Activated CD4-positive, alpha-beta T cell treated with anti-CD3 and anti-CD28 coated beads, Interleukin-2, amount 10 ng/mL, durations not matched to agents 24 days and 14 days (primary cell): ENCODE measurements around the gene TMEM18. TPM values are rescaled to one million over a fixed set of nuclear protein-coding genes. Genes with fewer than 3 reads are reported as not detected.

ENCODE experiments used
- DNase-seq: peaks from one replicate; pipeline ENCODE4 v3.0.0; 2022
- H3K27ac Mint-ChIP-seq: one replicate; pipeline ENCODE4 v1.8.0; 2022; ENCODE audit warnings: mild to moderate bottlenecking, mixed read lengths
- H3K27me3 Mint-ChIP-seq: one replicate; pipeline ENCODE4 v1.8.0; 2022; ENCODE audit warnings: mixed read lengths
- H3K36me3 Mint-ChIP-seq: one replicate; pipeline ENCODE4 v1.8.0; 2022; ENCODE audit warnings: low read depth, mild to moderate bottlenecking, mixed read lengths
- H3K4me1 Mint-ChIP-seq: one replicate; pipeline ENCODE4 v1.8.0; 2021; ENCODE audit warnings: mixed read lengths
- H3K4me3 Mint-ChIP-seq: one replicate; pipeline ENCODE4 v1.8.0; 2022; ENCODE audit warnings: mild to moderate bottlenecking, moderate library complexity, mixed read lengths
- H3K9me3 Mint-ChIP-seq: one replicate; pipeline ENCODE4 v1.8.0; 2021; ENCODE audit warnings: mixed read lengths
- intact Hi-C: fragments of 100-400 bp; cut with micrococcal nuclease; formaldehyde crosslinking; loops from one replicate; pipeline ENCODE4 v1.15.1; 2023
- total RNA-seq: library from RNA; stranded (reverse); gene quantifications from 2 replicates; pipeline ENCODE4 v1.2.3, GENCODE V29; 2022

Gene TMEM18
- total RNA-seq, 1 donor from 2014 or later, result 21.5 TPM

DNA sequence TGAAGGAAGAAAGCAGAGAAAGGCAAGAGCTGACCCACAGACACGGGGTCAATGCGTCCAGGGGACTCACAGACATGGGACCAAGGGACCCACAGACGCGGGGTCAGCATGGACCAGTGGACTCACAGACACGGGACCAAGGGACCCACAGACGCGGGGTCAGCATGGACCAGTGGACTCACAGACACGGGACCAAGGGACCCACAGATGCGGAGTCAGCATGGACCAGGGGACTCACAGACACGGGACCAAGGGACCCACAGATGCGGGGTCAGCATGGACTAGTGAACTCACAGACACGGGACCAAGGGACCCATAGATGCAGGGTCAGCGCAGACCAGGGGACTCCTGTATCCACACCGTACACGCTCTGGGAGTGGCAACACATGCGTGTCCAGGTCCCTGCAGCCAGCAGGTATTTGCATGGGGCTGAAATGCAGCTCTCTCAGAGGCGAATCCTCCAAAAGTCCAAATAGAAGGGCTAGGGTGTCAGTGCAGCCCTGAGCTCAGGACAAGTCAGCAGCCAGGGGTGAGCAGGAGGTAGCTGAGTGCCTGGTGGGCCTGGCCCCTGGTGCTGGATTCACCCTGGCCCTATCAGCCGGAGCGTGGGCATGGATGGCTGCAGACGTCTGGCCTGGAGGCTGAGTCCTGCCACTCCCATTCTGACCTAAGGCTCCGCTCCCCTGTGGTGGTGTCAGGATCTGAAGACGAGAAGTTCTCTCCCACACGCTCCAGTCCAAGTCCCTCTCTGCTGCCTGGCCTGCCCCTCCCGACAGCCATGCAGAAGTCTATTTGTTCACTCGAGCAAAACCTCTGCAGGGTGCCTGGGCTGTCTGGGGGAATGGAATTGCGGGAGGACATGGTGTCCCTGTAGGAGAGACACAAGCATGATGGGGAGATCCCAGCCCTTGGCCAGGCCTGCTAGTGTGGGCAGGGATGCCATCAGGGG lies 28.5 kb downstream of the TMEM18 start:
- no peak overlapping the region for H3K27ac Mint-ChIP-seq
- peak; percentile 33 for DNase-seq
- peaks cover 3% of the 10 kb centered on the region for H3K4me1 Mint-ChIP-seq
- intact Hi-C loops, result no loop called here
- H3K27me3 Mint-ChIP-seq, result peaks cover 4% of the 10 kb centered on the region
- H3K36me3 Mint-ChIP-seq, result no peaks in the 10 kb centered on the region
- H3K9me3 Mint-ChIP-seq, result no peaks in the 10 kb centered on the region
- no peak overlapping the region for H3K4me3 Mint-ChIP-seq

DNA sequence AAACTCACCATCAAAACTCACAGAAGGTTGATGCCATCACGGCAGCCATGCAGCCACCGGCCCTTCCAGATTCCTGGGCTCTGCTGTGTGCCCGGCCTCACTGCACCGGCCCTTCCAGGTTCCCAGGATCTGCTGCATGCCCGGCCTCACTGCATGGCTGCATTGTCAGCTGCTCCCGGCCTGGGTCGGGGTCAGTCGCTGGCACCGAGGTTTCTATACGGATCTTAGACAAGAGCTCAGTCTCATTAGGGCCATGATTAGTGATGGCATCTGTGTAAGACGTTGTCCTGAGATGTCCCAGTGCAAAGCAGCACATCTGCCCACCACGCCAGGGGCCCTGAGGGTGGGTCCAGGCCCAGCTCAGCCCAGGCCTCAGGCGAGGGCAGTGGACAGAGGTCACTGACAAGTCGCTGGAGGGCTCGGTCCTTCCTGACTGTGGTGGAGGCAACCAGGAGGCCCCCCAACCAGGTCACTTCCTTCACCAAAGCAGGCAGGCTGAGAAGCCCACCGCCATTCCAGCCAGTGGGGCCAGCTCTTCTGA lies 29.4 kb downstream of the TMEM18 start:
- intact Hi-C loops, result no loop called here
- H3K4me3 Mint-ChIP-seq, result no peak overlapping the region
- H3K36me3 Mint-ChIP-seq, result no peaks in the 10 kb centered on the region
- no peaks in the 10 kb centered on the region for H3K9me3 Mint-ChIP-seq
- peak; percentile 39 for DNase-seq
- H3K27ac Mint-ChIP-seq, result no peak overlapping the region
- H3K27me3 Mint-ChIP-seq, result peaks cover 4% of the 10 kb centered on the region
- H3K4me1 Mint-ChIP-seq, result peaks cover 2% of the 10 kb centered on the region

DNA sequence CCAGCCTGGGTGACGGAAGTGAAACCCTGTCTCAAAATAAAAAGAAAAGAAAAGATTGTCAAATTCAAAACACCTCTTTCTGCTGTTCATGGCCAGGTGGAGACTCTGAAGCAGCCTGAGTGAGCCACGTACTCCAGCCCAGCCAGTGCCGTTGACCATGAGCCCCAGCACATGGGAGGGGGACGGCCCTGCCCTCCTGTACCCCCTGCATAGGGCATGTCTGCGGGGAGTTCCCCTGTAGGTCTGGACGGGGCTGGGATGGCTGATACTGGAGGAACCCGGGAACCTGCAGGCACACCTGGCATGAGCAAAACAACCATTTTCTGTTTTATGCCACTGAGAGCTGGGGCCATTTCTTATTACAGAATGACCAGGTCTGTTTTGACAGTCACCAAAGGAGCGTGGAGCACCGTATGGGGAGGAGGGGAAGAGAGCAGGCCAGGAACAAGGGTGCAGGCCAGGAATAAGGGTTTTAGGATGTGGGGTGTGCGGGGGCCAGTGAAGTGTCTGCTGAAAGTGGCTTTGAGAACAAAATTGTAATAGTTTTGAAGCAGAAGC lies 30.1 kb downstream of the TMEM18 start:
- intact Hi-C loops, result no loop called here
- H3K27me3 Mint-ChIP-seq, result peaks cover 4% of the 10 kb centered on the region
- peak; percentile 48 for DNase-seq
- no peaks in the 10 kb centered on the region for H3K9me3 Mint-ChIP-seq
- no peak overlapping the region for H3K27ac Mint-ChIP-seq
- no peak overlapping the region for H3K4me3 Mint-ChIP-seq
- no peaks in the 10 kb centered on the region for H3K4me1 Mint-ChIP-seq
- H3K36me3 Mint-ChIP-seq, result no peaks in the 10 kb centered on the region

DNA sequence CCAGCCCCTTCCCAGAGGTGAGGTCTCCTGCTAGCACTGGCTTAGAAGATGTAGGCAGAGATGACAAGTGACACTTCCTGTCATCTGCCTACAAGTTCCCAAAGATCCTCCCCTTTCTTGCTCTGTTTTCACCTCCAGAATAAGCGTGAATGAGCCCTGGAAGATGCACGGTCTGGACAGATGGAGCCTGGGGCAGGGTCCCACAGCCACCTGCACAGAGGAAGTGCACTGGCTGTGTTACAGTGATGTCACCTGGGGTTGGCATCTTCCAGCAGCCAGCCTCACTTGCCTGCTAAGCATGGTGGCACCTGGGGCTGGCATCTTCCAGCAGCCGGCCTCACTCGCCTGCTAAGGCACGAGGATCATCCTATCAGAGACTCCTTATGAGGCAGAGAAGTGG lies 32.3 kb downstream of the TMEM18 start:
- Mint-ChIP-seq H3K27ac (no peak overlapping the region), H3K9me3 (no peaks in the 10 kb centered on the region), H3K4me1 (no peaks in the 10 kb centered on the region), H3K4me3 (no peak overlapping the region), H3K36me3 (no peaks in the 10 kb centered on the region), H3K27me3 (peaks cover 4% of the 10 kb centered on the region)
- DNase-seq, result no peak
- intact Hi-C loops, result no loop called here

DNA sequence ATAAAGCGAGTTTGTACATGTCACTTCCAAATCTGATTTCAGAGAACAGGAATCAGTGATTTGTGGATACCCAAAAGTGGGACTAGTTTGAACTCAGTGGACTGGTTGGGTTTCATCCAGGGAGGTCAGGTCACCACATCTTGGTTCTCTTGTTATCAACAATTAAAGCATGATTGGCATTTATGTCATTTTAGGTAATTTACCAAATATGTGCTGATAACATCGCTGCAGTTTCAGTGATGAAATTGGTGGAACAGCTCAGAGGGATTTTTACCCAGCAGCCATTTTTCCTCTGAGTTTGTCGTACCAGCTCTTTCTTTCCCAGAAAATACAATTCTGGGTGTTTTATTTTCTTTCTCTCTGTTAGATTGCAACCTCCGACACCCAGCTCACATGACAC lies 33.4 kb downstream of the TMEM18 start:
- no peaks in the 10 kb centered on the region for H3K9me3 Mint-ChIP-seq

DNA sequence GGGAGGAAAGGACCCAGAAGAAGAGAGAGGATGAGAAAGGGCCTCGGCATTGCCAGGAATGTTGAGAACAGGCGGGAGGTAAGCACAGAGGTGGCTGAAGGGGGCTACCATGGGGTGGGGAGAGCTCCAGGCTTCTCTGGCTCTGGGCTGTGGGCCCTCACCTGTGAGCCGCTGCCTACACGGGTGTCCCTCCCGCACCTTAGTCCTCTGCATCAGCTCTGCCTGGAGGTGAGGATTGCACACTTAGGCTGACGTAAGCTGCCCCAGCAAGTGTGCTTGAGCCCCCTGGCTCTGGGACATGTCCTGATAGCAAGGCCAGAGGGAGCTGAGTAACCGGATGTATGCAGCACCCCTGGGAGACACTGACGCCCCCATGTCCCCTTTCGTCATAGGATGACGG lies 33.9 kb downstream of the TMEM18 start:
- H3K36me3 Mint-ChIP-seq, result no peaks in the 10 kb centered on the region
- H3K27me3 Mint-ChIP-seq, result peaks cover 4% of the 10 kb centered on the region
- DNase-seq, result no peak
- intact Hi-C loops, result no loop called here
- no peak overlapping the region for H3K4me3 Mint-ChIP-seq
- no peak overlapping the region for H3K27ac Mint-ChIP-seq
- H3K4me1 Mint-ChIP-seq, result no peaks in the 10 kb centered on the region
- H3K9me3 Mint-ChIP-seq, result no peaks in the 10 kb centered on the region

More for the DNA sequence above, 33.4 kb downstream of the TMEM18 start:
- Mint-ChIP-seq H3K36me3 (no peaks in the 10 kb centered on the region), H3K27me3 (peaks cover 4% of the 10 kb centered on the region), H3K27ac (no peak overlapping the region), H3K4me3 (no peak overlapping the region), H3K4me1 (no peaks in the 10 kb centered on the region)
- intact Hi-C loops, result no loop called here
- no peak for DNase-seq

DNA sequence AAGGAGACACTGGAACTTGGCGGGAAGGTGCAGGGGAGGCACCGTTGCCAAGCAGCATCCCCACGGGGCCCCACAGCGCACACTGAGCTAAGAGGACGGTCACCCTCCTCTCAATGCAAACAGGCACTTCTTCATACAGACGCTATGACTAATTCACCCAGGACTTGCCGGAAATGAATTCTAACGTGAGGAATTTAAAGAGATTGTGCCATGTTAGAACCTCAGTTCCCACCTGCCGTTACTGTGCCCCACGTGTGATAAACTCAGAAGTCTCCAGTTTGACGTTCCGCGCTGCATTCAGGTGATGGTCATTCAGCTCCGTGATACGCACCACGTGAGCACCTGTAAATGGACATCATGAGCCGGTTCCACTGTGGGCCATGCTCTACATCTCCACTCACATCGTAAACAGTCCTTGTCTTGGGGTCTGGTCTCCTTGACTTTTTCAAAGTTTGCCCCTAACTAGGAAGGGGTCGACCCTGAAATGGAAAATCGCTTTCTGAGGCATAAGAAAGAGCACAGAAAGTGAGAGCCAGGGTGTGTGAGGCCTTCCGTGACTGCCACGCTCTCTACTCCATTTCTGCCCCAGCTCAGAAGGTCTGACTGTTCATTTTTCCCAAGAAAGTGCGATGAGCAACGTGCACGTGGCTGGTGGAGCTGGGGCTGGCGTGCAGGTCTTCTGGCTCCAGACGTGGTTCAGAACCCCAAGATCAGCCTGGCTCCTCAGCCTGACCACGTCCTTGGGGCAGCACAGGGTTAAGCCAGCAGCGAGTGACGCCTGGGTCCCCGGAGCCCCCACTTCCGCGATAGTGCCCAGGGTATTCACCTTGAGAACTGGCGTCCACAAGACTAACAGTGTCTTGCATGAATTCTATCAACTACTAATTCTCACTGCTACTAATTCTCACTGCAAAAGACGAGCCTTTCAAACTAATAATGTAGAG lies 35.1 kb downstream of the TMEM18 start:
- Mint-ChIP-seq H3K27me3 (peaks cover 4% of the 10 kb centered on the region), H3K4me3 (no peak overlapping the region), H3K27ac (no peak overlapping the region), H3K9me3 (no peaks in the 10 kb centered on the region), H3K36me3 (no peaks in the 10 kb centered on the region), H3K4me1 (no peaks in the 10 kb centered on the region)
- DNase-seq, result peak; percentile 43
- intact Hi-C loops, result no loop called here

DNA sequence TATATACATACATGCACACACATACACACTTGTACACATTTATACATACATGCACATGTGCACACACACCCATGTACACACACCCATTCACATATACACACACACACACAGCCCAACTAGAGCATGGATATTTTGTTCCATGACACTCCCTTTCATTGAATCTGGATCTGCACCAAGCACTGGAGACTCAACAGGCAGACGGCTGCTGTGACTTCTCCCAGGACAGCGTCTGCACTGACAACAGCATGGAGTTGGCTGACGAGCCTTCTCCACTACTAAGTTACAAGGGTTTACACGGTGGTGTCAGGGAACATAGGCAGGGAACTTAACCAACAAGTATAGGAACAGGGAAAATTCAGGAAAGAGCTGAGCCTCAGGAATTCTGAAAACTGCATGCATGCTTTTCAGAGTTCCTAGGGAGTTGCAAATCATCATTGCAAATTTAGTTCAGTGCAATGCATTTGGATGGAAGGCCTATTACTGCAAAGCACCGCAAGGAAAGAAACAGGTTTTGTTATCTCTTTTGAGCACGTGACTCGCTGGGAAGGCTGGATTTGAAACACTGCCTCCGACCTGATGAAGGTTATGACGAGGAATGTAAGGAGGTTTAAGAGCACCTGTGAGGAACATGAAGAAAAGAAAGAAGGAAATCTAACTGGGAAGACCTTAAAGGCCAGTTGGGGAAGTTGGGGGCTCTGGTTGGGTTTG lies 35.9 kb downstream of the TMEM18 start:
- no peak overlapping the region for H3K4me3 Mint-ChIP-seq
- peaks cover 6% of the 10 kb centered on the region for H3K27me3 Mint-ChIP-seq
- H3K4me1 Mint-ChIP-seq, result peaks cover 2% of the 10 kb centered on the region
- no peaks in the 10 kb centered on the region for H3K9me3 Mint-ChIP-seq
- H3K36me3 Mint-ChIP-seq, result no peaks in the 10 kb centered on the region
- H3K27ac Mint-ChIP-seq, result no peak overlapping the region
- peak; percentile 29 for DNase-seq
- intact Hi-C loops, result no loop called here

DNA sequence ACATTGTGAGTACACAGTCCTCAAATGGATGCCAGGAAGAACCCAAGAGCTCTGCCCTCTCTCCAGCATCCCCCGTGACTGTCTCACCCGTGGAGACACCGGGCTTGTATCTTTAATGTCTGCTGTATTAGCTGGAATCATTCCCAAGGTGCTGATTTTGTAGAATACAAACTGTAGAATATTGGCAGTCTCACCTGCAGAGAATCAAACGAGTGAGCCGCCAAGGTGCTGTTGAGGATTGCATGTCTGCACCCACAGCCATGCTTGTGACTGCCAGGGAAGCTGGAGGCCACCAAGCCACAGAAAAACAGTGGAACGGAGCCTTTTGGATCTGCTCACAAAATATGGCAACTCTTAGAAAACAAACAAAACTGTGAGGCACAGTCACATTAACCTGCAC lies 37.5 kb downstream of the TMEM18 start:
- H3K4me1 Mint-ChIP-seq, result peaks cover 2% of the 10 kb centered on the region
- H3K9me3 Mint-ChIP-seq, result no peaks in the 10 kb centered on the region
- DNase-seq, result peak; percentile 47
- intact Hi-C loops, result loop anchor here (5.0 kb wide), 1 partner anchor 107 kb away; no protein-coding TSS in a partner anchor
- H3K27me3 Mint-ChIP-seq, result peaks cover 6% of the 10 kb centered on the region
- H3K27ac Mint-ChIP-seq, result no peak overlapping the region
- no peaks in the 10 kb centered on the region for H3K36me3 Mint-ChIP-seq
- H3K4me3 Mint-ChIP-seq, result no peak overlapping the region

DNA sequence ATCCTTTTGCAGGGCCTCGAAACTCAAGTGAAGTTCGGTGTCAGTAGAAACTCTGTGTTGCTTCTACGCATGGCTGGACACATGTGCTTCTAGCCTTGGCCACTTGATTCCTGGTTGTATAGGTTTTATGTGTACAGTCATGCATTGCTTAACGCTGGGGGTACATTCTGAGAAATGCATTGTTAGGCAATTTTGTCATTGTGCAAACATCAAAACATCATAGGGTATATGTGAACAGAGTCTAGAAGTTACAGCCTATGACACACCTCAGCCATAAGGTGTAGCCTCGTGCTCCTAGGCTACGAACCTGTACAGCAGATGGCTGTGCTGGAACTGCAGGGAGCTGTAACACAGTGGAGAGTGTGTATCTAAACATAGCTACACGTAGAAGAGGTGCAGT lies 39.4 kb downstream of the TMEM18 start:
- no peak for DNase-seq
- intact Hi-C loops, result loop anchor here (1.0 to 5.0 kb wide), 2 partner anchors 106 to 392 kb away; no protein-coding TSS in a partner anchor
- Mint-ChIP-seq H3K4me3 (no peak overlapping the region), H3K4me1 (peaks cover 2% of the 10 kb centered on the region), H3K27ac (no peak overlapping the region), H3K9me3 (no peaks in the 10 kb centered on the region), H3K36me3 (no peaks in the 10 kb centered on the region), H3K27me3 (peaks cover 10% of the 10 kb centered on the region)

DNA sequence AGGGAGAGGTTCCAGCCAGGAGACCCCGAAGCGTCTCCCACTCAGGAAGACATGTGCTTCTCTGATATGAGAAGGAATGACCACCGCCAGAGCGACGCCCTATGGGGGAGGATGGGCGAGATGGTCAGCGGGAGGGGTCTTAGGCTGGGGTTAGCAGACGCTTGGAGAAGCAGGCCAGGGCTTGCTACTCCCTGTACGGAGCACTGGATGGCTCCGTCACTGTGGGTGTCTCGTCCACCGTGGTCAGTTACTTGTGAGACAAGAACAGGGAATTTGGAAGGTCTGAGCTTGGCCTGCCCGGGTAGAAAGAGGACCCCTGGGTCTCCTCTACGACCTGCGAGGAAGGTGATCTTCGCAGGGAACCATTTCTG lies 39.8 kb downstream of the TMEM18 start:
- no peak overlapping the region for H3K4me3 Mint-ChIP-seq
- no peak for DNase-seq
- peaks cover 2% of the 10 kb centered on the region for H3K4me1 Mint-ChIP-seq
- intact Hi-C loops, result loop anchor here (1.0 to 5.0 kb wide), 2 partner anchors 105 to 391 kb away; no protein-coding TSS in a partner anchor
- no peaks in the 10 kb centered on the region for H3K9me3 Mint-ChIP-seq
- H3K27ac Mint-ChIP-seq, result no peak overlapping the region
- peaks cover 12% of the 10 kb centered on the region for H3K27me3 Mint-ChIP-seq
- no peaks in the 10 kb centered on the region for H3K36me3 Mint-ChIP-seq

DNA sequence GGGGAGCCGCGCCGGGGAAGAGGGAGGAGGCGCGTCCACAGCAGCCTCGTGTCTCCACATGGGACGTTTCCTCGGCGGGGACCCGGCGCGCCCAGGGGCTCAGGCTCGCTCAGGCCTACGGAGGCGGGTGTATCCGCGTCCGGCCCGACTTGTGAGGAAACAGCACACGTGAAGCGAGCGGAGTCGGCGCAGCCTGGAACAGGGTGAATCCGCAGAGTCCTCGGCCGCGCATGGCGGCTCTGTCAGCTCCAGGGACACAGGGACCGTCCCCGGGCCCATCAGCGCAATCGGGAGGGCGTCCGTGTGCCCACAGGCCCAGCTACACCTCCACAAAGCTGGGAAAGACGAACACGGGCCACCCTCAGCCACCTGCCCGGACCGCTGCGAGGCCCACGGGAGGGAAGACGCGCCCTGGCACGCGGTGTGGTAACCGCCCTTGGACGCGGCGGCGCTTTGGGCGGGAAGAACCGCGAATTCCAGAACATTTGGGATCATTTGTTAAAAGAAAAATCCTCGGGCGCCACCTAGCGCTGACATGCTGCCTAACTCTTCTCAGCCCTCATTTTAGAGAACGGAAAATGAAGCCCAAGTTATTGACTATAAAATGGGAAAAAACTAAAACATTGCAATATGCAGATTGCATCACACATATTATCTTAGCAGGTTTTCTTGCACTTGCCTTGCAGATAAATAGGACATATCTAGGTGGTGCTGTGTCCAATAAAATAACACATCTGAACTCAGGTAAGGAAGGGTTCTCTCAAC lies 40.4 kb downstream of the TMEM18 start:
- intact Hi-C loops, result loop anchor here (1.0 to 5.0 kb wide), 2 partner anchors 105 to 391 kb away; no protein-coding TSS in a partner anchor

More for the DNA sequence above, 40.4 kb downstream of the TMEM18 start:
- Mint-ChIP-seq H3K27me3 (peaks cover 13% of the 10 kb centered on the region), H3K4me3 (peak overlapping the region; percentile 81), H3K4me1 (peaks cover 2% of the 10 kb centered on the region), H3K36me3 (no peaks in the 10 kb centered on the region), H3K27ac (peak overlapping the region; percentile 76), H3K9me3 (no peaks in the 10 kb centered on the region)
- peak; percentile 83 for DNase-seq
